M059J (cell line): Measurements from ENCODE around the gene TRIP12. TPM values are rescaled to one million over a fixed set of nuclear protein-coding genes. Genes with fewer than 3 reads are reported as not detected.
"Not testable (repeated sequence)": the region's sequence is repeated elsewhere in the genome, so short reads cannot be mapped to it uniquely, and the experiment has no call there.

Experiments
- DNase-seq: peaks from one replicate; pipeline ENCODE4 v3.0.0-alpha.2; 2012; ENCODE audit warnings: low read depth
- total RNA-seq: library from RNA; depleted of rRNA; stranded (reverse); fragments of >200 nt; shearing (Covaris generic); gene quantifications from 2 replicates; pipeline ENCODE4 v1.2.3, GENCODE V29; 2014

Gene TRIP12
- total RNA-seq, 1 experiment from 2014 or later, result 130 TPM

DNA sequence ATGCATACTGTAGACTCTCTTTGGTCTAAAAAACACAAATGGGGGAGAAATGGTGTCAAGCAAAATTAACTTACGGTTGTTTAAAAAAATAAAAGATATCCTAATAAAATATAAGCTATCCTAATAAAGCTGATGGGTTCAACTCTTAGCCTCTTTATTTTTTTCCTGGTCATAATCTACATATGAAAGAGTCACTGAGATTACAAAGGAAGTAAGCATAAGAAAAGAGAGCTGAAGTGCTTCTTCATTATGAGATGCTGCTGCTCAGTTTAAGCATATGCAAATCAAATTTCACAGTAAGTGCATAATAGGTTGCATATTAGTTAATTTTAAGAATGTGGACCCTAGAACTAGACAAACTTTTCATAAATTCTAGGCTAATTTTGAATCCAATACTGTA, 147.6 kb downstream of the TRIP12 start:
- no peak for DNase-seq

GRCh38 chr2:229768235-229768634, 153.6 kb downstream of the TRIP12 start:
- no peak for DNase-seq

GRCh38 chr2:229765721-229766120, 156.1 kb downstream of the TRIP12 start:
- DNase-seq, result no peak

DNA sequence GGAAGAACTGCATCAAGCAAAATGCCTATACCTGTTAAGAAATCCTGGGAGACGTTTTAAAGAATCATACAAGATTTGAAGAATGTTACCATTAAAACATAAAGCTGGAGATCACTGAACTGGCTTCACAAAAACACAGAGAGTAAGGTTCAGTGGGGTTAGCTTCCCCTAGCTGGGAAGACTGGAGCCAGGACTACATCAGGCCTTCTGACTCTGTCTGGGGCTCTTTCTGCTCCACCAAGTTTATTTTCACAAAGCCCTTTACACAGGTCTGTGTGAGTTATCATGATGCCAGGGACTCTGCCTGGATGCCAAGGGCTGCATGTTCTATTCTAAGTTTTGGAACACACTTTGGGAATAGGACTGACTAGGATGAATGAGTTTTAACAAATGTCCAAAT, 160.1 kb downstream of the TRIP12 start:
- DNase-seq, result no peak

GRCh38 chr2:229757462-229757861, 164.3 kb downstream of the TRIP12 start:
- DNase-seq, result not testable (repeated sequence)

- DNase-seq, result no peak
Measured at GRCh38 chr2:229752970-229753729, 168.7 kb downstream of the TRIP12 start.

DNA sequence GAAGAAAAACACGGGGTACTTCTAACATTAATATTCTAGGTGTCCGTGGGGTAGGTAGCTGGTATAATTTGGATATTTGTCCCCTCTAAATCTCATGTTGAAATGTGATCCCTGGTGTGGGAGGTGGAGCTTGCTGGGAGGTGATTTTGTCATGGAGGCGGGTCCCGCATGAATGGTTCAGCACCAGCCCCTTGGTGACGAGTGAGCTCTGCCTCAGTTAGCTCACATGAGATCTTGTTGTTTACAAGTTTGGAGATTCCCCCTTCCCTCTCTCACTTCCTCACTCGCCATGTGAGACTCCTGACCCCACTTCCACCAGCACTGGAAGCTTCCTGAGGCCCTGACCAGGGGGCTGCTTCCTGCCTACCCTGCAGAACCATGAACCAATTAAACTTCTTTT, 172.0 kb downstream of the TRIP12 start:
- DNase-seq, result no peak

DNA sequence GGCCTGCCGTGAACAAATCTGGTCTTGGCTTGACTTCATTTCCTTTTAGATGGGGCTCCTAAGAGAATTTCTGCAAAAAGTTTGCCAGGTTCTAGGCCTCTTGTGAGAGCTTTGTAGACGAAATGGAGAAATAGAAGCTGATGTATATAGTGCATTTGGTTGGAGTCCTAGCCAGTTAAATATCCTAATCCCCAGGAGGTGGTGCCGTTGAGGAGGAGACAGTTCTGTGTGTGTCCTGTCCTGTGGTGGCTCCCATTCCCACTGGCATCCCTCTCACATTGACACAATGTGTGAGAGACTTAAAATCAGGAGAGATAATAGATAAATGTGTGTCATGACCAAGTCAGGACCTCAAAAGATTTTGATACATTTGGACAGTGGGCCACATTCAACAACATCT, 172.9 kb downstream of the TRIP12 start:
- no peak for DNase-seq

- DNase-seq, result not testable (repeated sequence)
Measured at GRCh38 chr2:229742691-229743090, 179.1 kb downstream of the TRIP12 start.

- DNase-seq, result no peak
Measured at GRCh38 chr2:229740279-229740678, 181.5 kb downstream of the TRIP12 start.

- no peak for DNase-seq
Measured at GRCh38 chr2:229738024-229738625, 183.7 kb downstream of the TRIP12 start.

DNA sequence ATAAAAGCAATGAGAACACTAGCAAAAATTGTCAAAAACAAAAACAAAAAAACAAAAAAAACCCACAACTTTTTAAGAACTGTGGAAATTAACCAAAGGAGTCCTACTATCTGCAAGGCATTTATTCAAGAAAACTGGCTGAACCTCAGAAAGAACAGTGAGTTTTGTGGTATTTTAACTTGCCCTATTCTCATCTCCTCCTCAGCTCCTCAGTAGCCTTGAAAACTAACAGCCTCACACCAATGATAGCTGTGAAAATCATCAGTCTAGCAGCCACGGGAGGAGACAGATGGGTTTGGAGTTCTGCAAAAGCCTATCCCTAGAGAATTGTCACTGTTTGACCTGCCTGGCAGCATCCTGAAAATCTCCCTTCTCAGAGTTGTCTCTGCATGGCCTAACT, 187.4 kb downstream of the TRIP12 start:
- no peak for DNase-seq

DNA sequence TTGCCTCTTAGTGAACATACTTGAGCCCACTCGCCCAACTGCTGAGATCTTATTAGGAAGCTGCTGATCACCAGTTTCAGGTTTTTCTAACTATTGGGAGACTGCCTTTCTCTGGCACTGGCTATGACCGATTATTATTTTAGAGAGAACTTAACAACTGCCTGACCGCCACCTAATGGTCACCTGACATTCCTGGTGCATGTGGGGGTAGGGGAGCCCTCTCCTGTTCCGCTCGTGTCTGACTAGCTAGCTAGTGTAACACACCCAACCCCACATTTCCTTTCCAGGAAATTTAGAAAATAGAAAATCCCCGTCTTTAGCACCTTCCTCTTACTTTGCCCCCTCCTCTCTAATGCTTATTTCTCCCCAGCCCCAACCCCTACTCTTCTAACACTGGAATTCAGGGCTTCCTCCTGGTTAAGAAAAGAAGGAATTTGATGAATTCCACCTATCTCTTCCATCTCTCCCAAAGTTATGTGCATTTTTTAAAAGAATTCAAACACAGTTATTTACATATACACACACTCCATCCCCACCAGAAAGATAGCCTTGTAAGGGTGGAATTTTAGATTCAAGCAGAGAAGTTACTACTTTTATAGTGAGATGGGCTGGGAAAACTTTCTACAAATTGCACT, 188.1 kb downstream of the TRIP12 start:
- DNase-seq, result no peak

GRCh38 chr2:229732897-229733296, 188.9 kb downstream of the TRIP12 start:
- no peak for DNase-seq

GRCh38 chr2:229731916-229732315, 189.9 kb downstream of the TRIP12 start:
- DNase-seq, result peak; percentile 48

DNA sequence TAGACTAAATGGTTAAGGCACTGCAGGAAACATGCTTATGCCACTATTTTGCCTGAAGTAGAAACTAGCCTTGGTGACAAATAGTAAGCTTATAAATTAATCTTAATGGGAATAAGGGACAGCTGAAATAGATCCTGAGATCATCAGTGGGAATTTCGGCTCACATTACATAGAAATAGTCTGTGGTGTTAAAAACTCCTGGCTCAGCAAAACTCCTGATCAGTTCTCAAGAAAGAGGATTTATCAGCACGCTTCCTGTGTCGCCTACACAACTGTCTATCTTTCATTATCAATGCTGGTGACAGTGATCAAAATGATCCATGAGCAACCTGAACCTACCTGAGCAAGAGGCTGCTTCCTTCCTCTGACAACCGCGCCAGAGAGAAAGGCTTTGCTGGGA, 190.4 kb downstream of the TRIP12 start:
- DNase-seq, result no peak

DNA sequence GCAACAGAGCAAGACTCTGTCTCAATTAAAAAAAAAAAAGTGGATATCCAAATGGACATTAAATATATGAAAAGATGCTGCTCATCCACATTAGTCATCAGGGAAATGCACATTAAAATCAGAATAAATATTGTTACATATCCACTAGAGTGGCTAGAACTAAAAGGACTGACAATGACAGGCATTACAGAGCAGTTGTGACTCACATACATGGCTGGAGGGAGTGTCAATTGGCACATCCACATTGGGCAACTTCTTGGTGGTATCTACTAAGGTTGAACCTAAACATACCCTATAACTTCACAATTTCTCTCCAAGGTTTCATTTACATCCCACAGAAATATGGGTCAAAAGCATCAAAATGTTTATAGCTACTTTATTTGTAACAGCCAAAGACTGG, 193.4 kb downstream of the TRIP12 start:
- DNase-seq, result no peak

DNA sequence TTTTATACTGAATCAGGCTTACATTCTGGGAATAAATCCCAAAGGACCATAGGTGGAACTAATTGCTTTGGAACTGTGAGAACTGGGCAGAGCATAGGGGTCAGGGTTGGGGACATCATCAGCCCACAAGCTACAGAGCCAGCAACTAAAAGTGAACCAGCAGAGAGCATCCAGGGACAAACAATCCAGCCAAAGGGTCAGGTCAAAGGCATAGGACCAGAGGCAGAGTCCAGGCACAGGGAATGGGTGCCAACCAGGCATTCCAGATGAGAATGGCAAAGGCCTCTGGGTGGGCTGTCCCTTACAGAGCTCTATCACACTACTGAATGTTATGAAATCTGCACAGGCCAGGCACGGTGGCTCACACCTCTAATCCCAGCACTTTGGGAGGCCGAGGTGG, 195.2 kb downstream of the TRIP12 start:
- no peak for DNase-seq

DNA sequence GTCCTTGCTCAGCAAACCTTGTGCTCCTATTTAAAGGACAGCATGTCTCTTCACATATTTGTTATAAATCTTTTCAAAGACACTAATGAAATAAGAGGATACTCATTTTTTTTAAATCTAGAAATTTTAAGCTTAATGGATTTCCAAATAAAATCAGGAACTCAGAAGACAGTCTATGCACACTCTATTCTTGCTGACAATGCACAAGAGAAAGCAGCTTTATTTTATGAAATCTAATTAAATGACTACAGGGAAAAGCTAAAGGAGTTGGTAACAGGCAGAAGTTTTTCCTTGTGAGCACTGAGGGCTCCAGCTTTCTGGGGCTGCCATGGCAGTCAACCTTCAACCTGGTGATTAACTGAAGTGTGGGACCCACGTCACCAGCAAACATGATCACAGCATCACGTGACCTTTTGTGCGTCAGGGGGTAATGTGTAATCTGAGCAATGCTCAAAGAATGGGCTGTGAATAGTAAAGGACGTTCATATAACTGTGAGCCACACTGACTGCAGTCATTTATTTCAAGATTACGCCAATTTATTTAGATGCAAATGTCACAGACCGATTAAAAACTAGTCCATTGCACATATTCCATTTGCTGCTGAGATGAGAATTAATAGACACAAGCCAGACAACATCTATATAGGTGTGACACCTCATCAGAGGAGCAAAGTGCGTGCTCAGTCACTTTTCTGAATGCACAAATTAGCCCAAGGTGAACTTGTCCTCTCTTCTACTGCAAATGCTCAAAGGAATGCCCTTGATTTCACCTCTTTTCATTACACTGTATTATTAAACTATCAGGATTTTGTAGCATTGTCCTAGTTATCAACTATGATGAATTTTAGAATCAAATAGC, 195.9 kb downstream of the TRIP12 start:
- peak; percentile 81 for DNase-seq

DNA sequence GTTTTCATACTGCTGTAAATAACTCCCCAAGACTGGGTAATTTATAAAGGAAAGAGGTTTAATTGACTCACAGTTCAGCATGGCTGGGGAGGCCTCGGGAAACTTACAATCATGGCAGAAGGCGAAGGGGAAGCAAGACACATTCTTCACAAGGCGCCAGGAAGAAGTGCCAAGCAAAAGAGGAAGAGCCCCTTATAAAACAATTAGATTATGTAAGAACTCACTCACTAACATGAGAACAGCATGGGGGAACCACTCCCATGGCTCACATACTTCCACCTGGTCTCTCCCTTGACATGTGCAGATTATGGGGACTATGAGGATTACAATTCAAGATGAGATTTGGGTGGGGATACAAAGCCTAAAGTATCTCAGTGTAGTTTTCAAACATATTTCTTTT, 198.6 kb downstream of the TRIP12 start:
- DNase-seq, result not testable (repeated sequence)

DNA sequence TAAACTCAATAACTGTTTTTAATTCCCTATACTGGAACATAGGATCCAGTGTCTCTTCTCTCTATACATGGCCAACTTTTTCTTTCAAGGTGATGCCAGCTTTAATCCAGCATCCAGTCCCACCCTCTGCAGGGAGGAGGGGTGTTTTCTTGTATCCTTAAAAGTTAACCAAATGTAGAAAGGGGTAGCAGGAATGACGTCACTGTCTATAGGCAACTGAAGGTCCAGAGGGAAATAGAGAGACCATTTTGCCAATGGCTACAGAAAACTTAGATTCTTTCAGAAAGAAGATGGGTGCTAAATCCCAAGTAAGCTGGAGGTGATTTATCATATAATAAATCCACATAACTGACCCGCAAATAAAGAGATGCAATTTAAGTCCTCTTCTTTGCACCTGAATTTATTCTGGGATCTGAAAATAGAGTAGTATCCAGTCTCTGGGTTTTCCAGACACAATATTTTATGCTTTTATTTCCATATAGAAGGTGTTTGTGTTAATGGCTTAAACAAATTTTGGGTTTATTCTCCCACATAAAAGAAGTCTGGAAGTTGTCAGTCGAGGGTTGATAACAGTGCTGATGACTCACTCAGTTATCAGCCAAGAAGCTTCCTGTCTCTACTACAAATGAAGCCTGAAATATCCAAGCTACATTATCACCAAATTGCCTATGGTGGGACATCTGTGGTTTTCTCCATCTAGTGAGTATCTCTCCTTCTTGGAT, 201.7 kb downstream of the TRIP12 start:
- DNase-seq, result peak; percentile 30
